Effector memory CD4-positive, alpha-beta T cell (primary cell): ENCODE results near the gene PPOX.

Experiments used
- DNase-seq, 3 donors: peaks; one replicate each; pipeline ENCODE4 v3.0.0-alpha.2; 2020
- H3K27ac ChIP-seq: 2 replicates; pipeline ENCODE4 v1.7.0; 2013; ENCODE audit warnings: mild to moderate bottlenecking, low read length, moderate library complexity; ENCODE audit not compliant: insufficient read depth, poor library complexity, severe bottlenecking
- H3K27me3 ChIP-seq: replicated peaks from 2 replicates; pipeline ENCODE4 v1.7.0; 2013; ENCODE audit warnings: mild to moderate bottlenecking, low read length; ENCODE audit not compliant: insufficient read depth, control insufficient read depth, poor library complexity, severe bottlenecking
- H3K36me3 ChIP-seq: 2 replicates; pipeline ENCODE4 v1.7.0; 2013; ENCODE audit warnings: mild to moderate bottlenecking, low read length, moderate library complexity; ENCODE audit not compliant: control insufficient read depth, insufficient read depth
- H3K4me1 ChIP-seq: 2 replicates; pipeline ENCODE4 v1.7.0; 2013; ENCODE audit warnings: low read length, mild to moderate bottlenecking; ENCODE audit not compliant: control insufficient read depth, insufficient read depth, poor library complexity, severe bottlenecking
- H3K4me3 ChIP-seq: 2 replicates; pipeline ENCODE4 v1.7.0; 2013; ENCODE audit warnings: low read length, low read depth, mild to moderate bottlenecking; ENCODE audit not compliant: insufficient read depth, poor library complexity, severe bottlenecking
- H3K9me3 ChIP-seq: 2 replicates; pipeline ENCODE4 v1.7.0; 2013; ENCODE audit warnings: mild to moderate bottlenecking, low read length, moderate library complexity; ENCODE audit not compliant: control insufficient read depth

Gene PPOX

GRCh38 chr1:161162806-161163205 is 3.4 kb upstream of the PPOX start:
- H3K36me3 ChIP-seq: peaks cover 9% of the 10 kb centered on the region
- no peaks in the 10 kb centered on the region for H3K9me3 ChIP-seq
- peaks cover 37% of the 10 kb centered on the region for H3K4me1 ChIP-seq
- no peak overlapping the region for H3K4me3 ChIP-seq
- no peak for DNase-seq
- no peak overlapping the region for H3K27ac ChIP-seq
- no peaks in the 10 kb centered on the region for H3K27me3 ChIP-seq

- H3K4me1 ChIP-seq: peaks cover 37% of the 10 kb centered on the region
- H3K36me3 ChIP-seq: peaks cover 9% of the 10 kb centered on the region
- no peak overlapping the region for H3K27ac ChIP-seq
These were observed 2.4 kb upstream of the PPOX start for GRCh38 chr1:161163793-161164192.

GRCh38 chr1:161164901-161165610 is 1.2 kb upstream of the PPOX start:
- no peak for DNase-seq
- Histone ChIP-seq H3K36me3 (peaks cover 19% of the 10 kb centered on the region), H3K27ac (peak overlapping the region; percentile 95), H3K4me1 (peaks cover 28% of the 10 kb centered on the region), H3K27me3 (no peaks in the 10 kb centered on the region), H3K9me3 (no peaks in the 10 kb centered on the region), H3K4me3 (peak overlapping the region; percentile 80)

More at GRCh38 chr1:161163793-161164192, 2.4 kb upstream of the PPOX start:
- no peak for DNase-seq
- Histone ChIP-seq H3K9me3 (no peaks in the 10 kb centered on the region), H3K27me3 (no peaks in the 10 kb centered on the region), H3K4me3 (no peak overlapping the region)

- no peaks in the 10 kb centered on the region for H3K9me3 ChIP-seq
- H3K27me3 ChIP-seq: no peaks in the 10 kb centered on the region
- peaks cover 37% of the 10 kb centered on the region for H3K36me3 ChIP-seq
- DNase-seq: no peak
- peaks cover 20% of the 10 kb centered on the region for H3K4me1 ChIP-seq
- peak overlapping the region; percentile 95 for H3K27ac ChIP-seq
- peak overlapping the region; percentile 80 for H3K4me3 ChIP-seq
These were observed 683 bp downstream of the PPOX start for GRCh38 chr1:161166669-161167548.

- Histone ChIP-seq H3K27me3 (no peaks in the 10 kb centered on the region), H3K4me1 (peaks cover 20% of the 10 kb centered on the region), H3K9me3 (no peaks in the 10 kb centered on the region), H3K4me3 (no peak overlapping the region), H3K27ac (no peak overlapping the region), H3K36me3 (peaks cover 53% of the 10 kb centered on the region)
- no peak for DNase-seq
These were observed 2.7 kb downstream of the PPOX start for GRCh38 chr1:161168906-161169305.

GRCh38 chr1:161171191-161171590 is 5.0 kb downstream of the PPOX start:
- no peak for DNase-seq
- no peak overlapping the region for H3K4me3 ChIP-seq
- H3K4me1 ChIP-seq: peaks cover 17% of the 10 kb centered on the region
- no peaks in the 10 kb centered on the region for H3K9me3 ChIP-seq
- H3K27ac ChIP-seq: no peak overlapping the region
- H3K27me3 ChIP-seq: no peaks in the 10 kb centered on the region
- peaks cover 60% of the 10 kb centered on the region for H3K36me3 ChIP-seq

- no peak overlapping the region for H3K27ac ChIP-seq
- H3K36me3 ChIP-seq: peaks cover 60% of the 10 kb centered on the region
- no peaks in the 10 kb centered on the region for H3K27me3 ChIP-seq
- H3K9me3 ChIP-seq: no peaks in the 10 kb centered on the region
- no peak for DNase-seq
- H3K4me3 ChIP-seq: no peak overlapping the region
- H3K4me1 ChIP-seq: peaks cover 19% of the 10 kb centered on the region
These were observed 5.5 kb downstream of the PPOX start for GRCh38 chr1:161171696-161172095.

- H3K36me3 ChIP-seq: peaks cover 60% of the 10 kb centered on the region
These were observed 6.1 kb downstream of the PPOX start for GRCh38 chr1:161172349-161172748.

GRCh38 chr1:161172776-161173376 is 6.7 kb downstream of the PPOX start:
- H3K27me3 ChIP-seq: no peaks in the 10 kb centered on the region
- DNase-seq: no peak
- no peak overlapping the region for H3K4me3 ChIP-seq
- no peaks in the 10 kb centered on the region for H3K9me3 ChIP-seq
- no peak overlapping the region for H3K27ac ChIP-seq
- peaks cover 15% of the 10 kb centered on the region for H3K4me1 ChIP-seq
- peaks cover 60% of the 10 kb centered on the region for H3K36me3 ChIP-seq

More at GRCh38 chr1:161172349-161172748, 6.1 kb downstream of the PPOX start:
- H3K4me3 ChIP-seq: no peak overlapping the region
- peaks cover 15% of the 10 kb centered on the region for H3K4me1 ChIP-seq
- H3K27me3 ChIP-seq: no peaks in the 10 kb centered on the region
- DNase-seq: no peak
- no peak overlapping the region for H3K27ac ChIP-seq
- H3K9me3 ChIP-seq: no peaks in the 10 kb centered on the region

GRCh38 chr1:161173711-161174110 is 7.5 kb downstream of the PPOX start:
- Histone ChIP-seq H3K27ac (no peak overlapping the region), H3K9me3 (no peaks in the 10 kb centered on the region), H3K36me3 (peaks cover 60% of the 10 kb centered on the region), H3K4me1 (peaks cover 15% of the 10 kb centered on the region), H3K27me3 (no peaks in the 10 kb centered on the region), H3K4me3 (no peak overlapping the region)
- DNase-seq: no peak
